A549 (cell line): ENCODE data around the gene FCN1.

Source experiments
- FOSL2 ChIP-seq, 2 experiments: fragments of 450-650 bp in 1 of 2; fragments of >200 bp in 1 of 2; sonication (Bioruptor Twin) in 1 of 2; formaldehyde crosslinking; IDR thresholded peaks; 2 replicates each; pipeline versions ENCODE4 v1.5.0 to v1.6.1; 2016 to 2020; ENCODE audit warnings: mild to moderate bottlenecking in 1 of 2, moderate library complexity in 1 of 2
- HOXA7 ChIP-seq: fragments of 250-450 bp; sonication (Bioruptor Pico); IDR thresholded peaks from 2 replicates; pipeline ENCODE4 v1.5.0; 2020; ENCODE audit warnings: mild to moderate bottlenecking, moderate library complexity
- KDM5A ChIP-seq: fragments of 200-600 bp; sonication (generic); IDR thresholded peaks from 2 replicates; pipeline ENCODE4 v1.6.1; 2016; ENCODE audit warnings: antibody characterized with exemption, mild to moderate bottlenecking
- POLR2A ChIP-seq: IDR thresholded peaks from 2 replicates; pipeline ENCODE4 v1.6.1; 2012; ENCODE audit warnings: mild to moderate bottlenecking, low read length
- TF ChIP-seq, protein P1 (sequence below): IDR thresholded peaks from 2 replicates; pipeline ENCODE4 v1.6.1; 2012; ENCODE audit warnings: low read depth, borderline replicate concordance
- TF ChIP-seq, protein P2 (sequence below): fragments of >200 bp; sonication (Bioruptor Twin); formaldehyde crosslinking; IDR thresholded peaks from 3 replicates; pipeline ENCODE4 v1.5.1; 2016

DNA sequence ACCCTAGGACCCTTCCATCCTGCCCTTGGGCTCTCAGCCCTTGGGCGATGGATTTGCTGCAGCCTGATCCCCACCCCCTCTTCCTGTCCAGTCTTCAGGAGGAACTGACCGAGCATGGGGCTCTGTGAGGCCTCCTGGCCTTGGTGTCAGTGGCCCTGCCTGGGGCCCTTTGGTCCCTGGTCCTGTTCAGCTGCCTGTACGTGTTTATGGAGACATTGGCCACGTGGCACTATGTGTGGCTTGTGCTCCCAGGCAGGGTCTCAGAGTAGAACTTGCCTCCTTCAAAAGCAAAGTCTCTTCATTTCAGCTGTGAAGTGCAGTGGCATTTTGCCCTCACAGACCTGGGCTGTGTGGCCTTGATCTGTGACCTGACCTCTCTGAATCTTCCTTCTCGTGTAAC, 26.0 kb downstream of the FCN1 start:
- no peak for TF ChIP-seq POLR2A
- no peak for TF ChIP-seq FOSL2 (IDR thresholded peaks at IDR 0.05)
- no peak for TF ChIP-seq FOSL2 (CRISPR knock-in tag; IDR thresholded peaks at IDR 0.05)
- TF ChIP-seq, protein P1, sequence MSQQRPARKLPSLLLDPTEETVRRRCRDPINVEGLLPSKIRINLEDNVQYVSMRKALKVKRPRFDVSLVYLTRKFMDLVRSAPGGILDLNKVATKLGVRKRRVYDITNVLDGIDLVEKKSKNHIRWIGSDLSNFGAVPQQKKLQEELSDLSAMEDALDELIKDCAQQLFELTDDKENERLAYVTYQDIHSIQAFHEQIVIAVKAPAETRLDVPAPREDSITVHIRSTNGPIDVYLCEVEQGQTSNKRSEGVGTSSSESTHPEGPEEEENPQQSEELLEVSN: no peak
- TF ChIP-seq, protein P2, sequence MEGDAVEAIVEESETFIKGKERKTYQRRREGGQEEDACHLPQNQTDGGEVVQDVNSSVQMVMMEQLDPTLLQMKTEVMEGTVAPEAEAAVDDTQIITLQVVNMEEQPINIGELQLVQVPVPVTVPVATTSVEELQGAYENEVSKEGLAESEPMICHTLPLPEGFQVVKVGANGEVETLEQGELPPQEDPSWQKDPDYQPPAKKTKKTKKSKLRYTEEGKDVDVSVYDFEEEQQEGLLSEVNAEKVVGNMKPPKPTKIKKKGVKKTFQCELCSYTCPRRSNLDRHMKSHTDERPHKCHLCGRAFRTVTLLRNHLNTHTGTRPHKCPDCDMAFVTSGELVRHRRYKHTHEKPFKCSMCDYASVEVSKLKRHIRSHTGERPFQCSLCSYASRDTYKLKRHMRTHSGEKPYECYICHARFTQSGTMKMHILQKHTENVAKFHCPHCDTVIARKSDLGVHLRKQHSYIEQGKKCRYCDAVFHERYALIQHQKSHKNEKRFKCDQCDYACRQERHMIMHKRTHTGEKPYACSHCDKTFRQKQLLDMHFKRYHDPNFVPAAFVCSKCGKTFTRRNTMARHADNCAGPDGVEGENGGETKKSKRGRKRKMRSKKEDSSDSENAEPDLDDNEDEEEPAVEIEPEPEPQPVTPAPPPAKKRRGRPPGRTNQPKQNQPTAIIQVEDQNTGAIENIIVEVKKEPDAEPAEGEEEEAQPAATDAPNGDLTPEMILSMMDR: no peak
- TF ChIP-seq KDM5A: no peak
- no peak for TF ChIP-seq HOXA7 (CRISPR knock-in tag)
